Measurements from ENCODE around the gene CES3.
"Not testable (repeated sequence)": the region's sequence is repeated elsewhere in the genome, so short reads cannot be mapped to it uniquely, and the experiment has no call there.

The CES3 gene

GRCh38 chr16:66958857-66959703 is 2.0 kb upstream of the CES3 start:
- H3K4me1 ChIP-seq (ENCODE audit: control insufficient read depth, insufficient read depth, low read length): no peaks in the 10 kb centered on the region
- no peak overlapping the region for H3K9ac ChIP-seq (ENCODE audit: low read depth, low read length)
- H3K4me3 ChIP-seq (ENCODE audit: low read length): no peak overlapping the region

GRCh38 chr16:66959704-66960161 is 1.3 kb upstream of the CES3 start:
- no peak overlapping the region for H3K9ac ChIP-seq (ENCODE audit: low read depth, low read length)
- H3K27me3 ChIP-seq (ENCODE audit: control insufficient read depth, insufficient read depth, low read length): peaks cover 11% of the 10 kb centered on the region
- no peaks in the 10 kb centered on the region for H3K36me3 ChIP-seq (ENCODE audit: insufficient read depth, low read length)
- no peak overlapping the region for H3K4me3 ChIP-seq (ENCODE audit: low read length)
- H3K4me1 ChIP-seq (ENCODE audit: control insufficient read depth, insufficient read depth, low read length): no peaks in the 10 kb centered on the region
- no peaks in the 10 kb centered on the region for H3K9me3 ChIP-seq (replicated peaks; ENCODE audit: low read length)
- no peak overlapping the region for H3K4me2 ChIP-seq (ENCODE audit: low read length)

More at GRCh38 chr16:66958857-66959703, 2.0 kb upstream of the CES3 start:
- H3K27me3 ChIP-seq (ENCODE audit: control insufficient read depth, insufficient read depth, low read length): peaks cover 6% of the 10 kb centered on the region
- no peaks in the 10 kb centered on the region for H3K9me3 ChIP-seq (replicated peaks; ENCODE audit: low read length)
- no peak overlapping the region for H3K4me2 ChIP-seq (ENCODE audit: low read length)
- no peaks in the 10 kb centered on the region for H3K36me3 ChIP-seq (ENCODE audit: insufficient read depth, low read length)

- Histone ChIP-seq H3K9ac (ENCODE audit: low read depth, low read length) (no peak overlapping the region), H3K27me3 (ENCODE audit: control insufficient read depth, insufficient read depth, low read length) (peaks cover 17% of the 10 kb centered on the region), H3K4me3 (ENCODE audit: low read length) (no peak overlapping the region), H3K36me3 (ENCODE audit: insufficient read depth, low read length) (no peaks in the 10 kb centered on the region), H3K4me2 (ENCODE audit: low read length) (no peak overlapping the region), H3K9me3 (replicated peaks; ENCODE audit: low read length) (no peaks in the 10 kb centered on the region), H3K4me1 (ENCODE audit: control insufficient read depth, insufficient read depth, low read length) (no peaks in the 10 kb centered on the region)
These were observed 796 bp upstream of the CES3 start for GRCh38 chr16:66960270-66960669.

DNA sequence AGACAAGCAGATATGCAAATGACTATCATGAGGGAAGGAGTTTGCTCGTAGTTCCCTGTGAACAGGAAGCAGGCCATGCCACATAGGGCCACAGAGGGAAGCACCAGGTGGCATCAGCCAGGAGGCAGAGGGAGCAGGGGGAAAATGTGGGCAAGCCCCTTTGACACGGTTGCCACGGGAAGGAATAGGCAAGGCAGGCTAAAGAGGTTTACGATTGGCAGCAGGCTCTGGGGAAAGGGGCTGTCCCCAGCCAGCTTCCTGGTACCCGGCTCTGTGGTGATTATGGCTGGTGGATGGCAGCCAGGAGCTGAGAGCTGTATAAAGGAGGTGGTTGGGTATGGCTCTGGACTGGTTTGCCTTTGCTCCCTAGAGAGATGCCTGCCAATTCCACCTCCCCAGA is 848 bp downstream of the CES3 start:
- Histone ChIP-seq H3K36me3 (ENCODE audit: insufficient read depth, low read length) (no peaks in the 10 kb centered on the region), H3K9ac (ENCODE audit: low read depth, low read length) (no peak overlapping the region), H3K4me3 (ENCODE audit: low read length) (no peak overlapping the region), H3K9me3 (replicated peaks; ENCODE audit: low read length) (no peaks in the 10 kb centered on the region), H3K4me2 (ENCODE audit: low read length) (no peak overlapping the region), H3K27me3 (ENCODE audit: control insufficient read depth, insufficient read depth, low read length) (peaks cover 31% of the 10 kb centered on the region), H3K4me1 (ENCODE audit: control insufficient read depth, insufficient read depth, low read length) (no peaks in the 10 kb centered on the region)

- Histone ChIP-seq H3K9me3 (replicated peaks; ENCODE audit: low read length) (no peaks in the 10 kb centered on the region), H3K4me3 (ENCODE audit: low read length) (no peak overlapping the region), H3K27me3 (ENCODE audit: control insufficient read depth, insufficient read depth, low read length) (peaks cover 34% of the 10 kb centered on the region), H3K36me3 (ENCODE audit: insufficient read depth, low read length) (no peaks in the 10 kb centered on the region), H3K9ac (ENCODE audit: low read depth, low read length) (no peak overlapping the region), H3K4me1 (ENCODE audit: control insufficient read depth, insufficient read depth, low read length) (no peaks in the 10 kb centered on the region), H3K4me2 (ENCODE audit: low read length) (no peak overlapping the region)
These were observed 3.0 kb downstream of the CES3 start for GRCh38 chr16:66964049-66964448.

DNA sequence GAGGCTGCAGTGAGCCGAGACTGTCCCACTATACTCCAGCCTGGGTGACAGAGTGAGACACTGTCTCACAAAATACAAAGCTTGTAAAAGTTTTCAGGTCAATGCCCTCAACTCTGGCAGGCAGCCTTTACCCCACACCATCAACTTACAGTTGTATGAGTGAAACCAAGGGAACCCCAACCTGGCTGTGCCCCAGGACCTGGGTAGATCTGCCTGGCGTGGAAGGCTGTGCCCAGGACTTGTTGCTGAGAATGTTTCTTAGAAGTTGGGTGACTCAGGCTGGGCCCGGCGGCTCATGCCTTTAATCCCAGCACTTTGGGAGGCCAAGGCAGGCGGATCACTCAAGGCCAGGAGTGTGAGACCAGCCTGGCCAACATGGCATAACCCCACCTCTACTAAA is 7.8 kb downstream of the CES3 start:
- Histone ChIP-seq H3K27me3 (ENCODE audit: control insufficient read depth, insufficient read depth, low read length) (peaks cover 41% of the 10 kb centered on the region), H3K36me3 (ENCODE audit: insufficient read depth, low read length) (no peaks in the 10 kb centered on the region), H3K4me2 (ENCODE audit: low read length) (no peak overlapping the region), H3K9ac (ENCODE audit: low read depth, low read length) (no peak overlapping the region), H3K4me3 (ENCODE audit: low read length) (no peak overlapping the region), H3K9me3 (replicated peaks; ENCODE audit: low read length) (no peaks in the 10 kb centered on the region), H3K4me1 (ENCODE audit: control insufficient read depth, insufficient read depth, low read length) (peaks cover 4% of the 10 kb centered on the region)

GRCh38 chr16:66970775-66971720 is 10.0 kb downstream of the CES3 start:
- H3K27me3 ChIP-seq (ENCODE audit: control insufficient read depth, insufficient read depth, low read length): peaks cover 24% of the 10 kb centered on the region
- H3K9ac ChIP-seq (ENCODE audit: low read depth, low read length): no peak overlapping the region
- no peaks in the 10 kb centered on the region for H3K36me3 ChIP-seq (ENCODE audit: insufficient read depth, low read length)
- H3K4me2 ChIP-seq (ENCODE audit: low read length): no peak overlapping the region
- peaks cover 4% of the 10 kb centered on the region for H3K4me1 ChIP-seq (ENCODE audit: control insufficient read depth, insufficient read depth, low read length)
- no peak overlapping the region for H3K4me3 ChIP-seq (ENCODE audit: low read length)
- H3K9me3 ChIP-seq (replicated peaks; ENCODE audit: low read length): no peaks in the 10 kb centered on the region

DNA sequence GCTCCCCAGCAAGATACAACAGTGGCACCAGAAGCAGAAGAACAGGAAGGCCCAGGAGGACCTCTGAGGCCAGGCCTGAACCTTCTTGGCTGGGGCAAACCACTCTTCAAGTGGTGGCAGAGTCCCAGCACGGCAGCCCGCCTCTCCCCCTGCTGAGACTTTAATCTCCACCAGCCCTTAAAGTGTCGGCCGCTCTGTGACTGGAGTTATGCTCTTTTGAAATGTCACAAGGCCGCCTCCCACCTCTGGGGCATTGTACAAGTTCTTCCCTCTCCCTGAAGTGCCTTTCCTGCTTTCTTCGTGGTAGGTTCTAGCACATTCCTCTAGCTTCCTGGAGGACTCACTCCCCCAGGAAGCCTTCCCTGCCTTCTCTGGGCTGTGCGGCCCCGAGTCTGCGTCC is 11.9 kb downstream of the CES3 start:
- H3K36me3 ChIP-seq (ENCODE audit: insufficient read depth, low read length): no peaks in the 10 kb centered on the region
- peaks cover 9% of the 10 kb centered on the region for H3K27me3 ChIP-seq (ENCODE audit: control insufficient read depth, insufficient read depth, low read length)
- no peak overlapping the region for H3K9ac ChIP-seq (ENCODE audit: low read depth, low read length)
- H3K9me3 ChIP-seq (replicated peaks; ENCODE audit: low read length): no peaks in the 10 kb centered on the region
- no peak overlapping the region for H3K4me2 ChIP-seq (ENCODE audit: low read length)
- H3K4me1 ChIP-seq (ENCODE audit: control insufficient read depth, insufficient read depth, low read length): peaks cover 4% of the 10 kb centered on the region
- no peak overlapping the region for H3K4me3 ChIP-seq (ENCODE audit: low read length)

DNA sequence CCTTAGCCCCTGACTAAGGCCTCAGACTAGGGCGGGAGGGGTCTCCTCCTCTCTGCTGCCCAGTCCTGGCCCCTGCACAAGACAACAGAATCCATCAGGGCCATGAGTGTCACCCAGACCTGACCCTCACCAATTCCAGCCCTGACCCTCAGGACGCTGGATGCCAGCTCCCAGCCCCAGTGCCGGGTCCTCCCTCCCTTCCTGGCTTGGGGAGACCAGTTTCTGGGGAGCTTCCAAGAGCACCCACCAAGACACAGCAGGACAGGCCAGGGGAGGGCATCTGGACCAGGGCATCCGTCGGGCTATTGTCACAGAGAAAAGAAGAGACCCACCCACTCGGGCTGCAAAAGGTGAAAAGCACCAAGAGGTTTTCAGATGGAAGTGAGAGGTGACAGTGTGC is 12.7 kb downstream of the CES3 start:
- peaks cover 8% of the 10 kb centered on the region for H3K27me3 ChIP-seq (ENCODE audit: control insufficient read depth, insufficient read depth, low read length)
- H3K9ac ChIP-seq (ENCODE audit: low read depth, low read length): no peak overlapping the region
- H3K4me1 ChIP-seq (ENCODE audit: control insufficient read depth, insufficient read depth, low read length): peaks cover 5% of the 10 kb centered on the region
- no peaks in the 10 kb centered on the region for H3K36me3 ChIP-seq (ENCODE audit: insufficient read depth, low read length)
- no peak overlapping the region for H3K4me2 ChIP-seq (ENCODE audit: low read length)
- H3K4me3 ChIP-seq (ENCODE audit: low read length): no peak overlapping the region
- H3K9me3 ChIP-seq (replicated peaks; ENCODE audit: low read length): no peaks in the 10 kb centered on the region

GRCh38 chr16:66974156-66974931 is 13.3 kb downstream of the CES3 start:
- H3K9ac ChIP-seq (ENCODE audit: low read depth, low read length); H3K27me3 ChIP-seq (ENCODE audit: control insufficient read depth, insufficient read depth, low read length); H3K4me2 ChIP-seq (ENCODE audit: low read length); H3K9me3 ChIP-seq (replicated peaks; ENCODE audit: low read length); H3K36me3 ChIP-seq (ENCODE audit: insufficient read depth, low read length); H3K4me3 ChIP-seq (ENCODE audit: low read length): not testable (repeated sequence)
- H3K4me1 ChIP-seq (ENCODE audit: control insufficient read depth, insufficient read depth, low read length): peaks cover 11% of the 10 kb centered on the region

- H3K9me3 ChIP-seq (replicated peaks; ENCODE audit: low read length); H3K4me2 ChIP-seq (ENCODE audit: low read length); H3K9ac ChIP-seq (ENCODE audit: low read depth, low read length); H3K27me3 ChIP-seq (ENCODE audit: control insufficient read depth, insufficient read depth, low read length); H3K4me3 ChIP-seq (ENCODE audit: low read length); H3K36me3 ChIP-seq (ENCODE audit: insufficient read depth, low read length): not testable (repeated sequence)
- H3K4me1 ChIP-seq (ENCODE audit: control insufficient read depth, insufficient read depth, low read length): peaks cover 13% of the 10 kb centered on the region
These were observed 13.8 kb downstream of the CES3 start for GRCh38 chr16:66974932-66975246.
